Heart left ventricle (tissue), 16 donors: Measurements from ENCODE around the gene ARHGAP18. TPM values are rescaled to one million over a fixed set of nuclear protein-coding genes. Genes with fewer than 3 reads are reported as not detected.

Experiments
- ATAC-seq, 4 donors: fragments of 200-7000 bp; cut with Tn5 transposase; one replicate each; pipeline ENCODE4 v1.9.1; 2020 to 2022; ENCODE audit warnings: moderate library complexity in 4 of 4, mild to moderate bottlenecking in 3 of 4, moderate number of reproducible peaks in 1 of 4
- DNase-seq, 5 donors: peaks; one replicate each; pipeline ENCODE4 v3.0.0-alpha.2; 2020
- H3K27ac ChIP-seq, 12 donors: fragments of 200-600 bp; sonication (generic) in 4 of 12; one replicate each; pipeline versions ENCODE4 v1.5.0 to v1.8.0; 2016 to 2022; ENCODE audit warnings: mild to moderate bottlenecking in 2 of 12
- H3K27me3 ChIP-seq, 9 donors: fragments of 200-600 bp; sonication (generic) in 2 of 9; one replicate each; pipeline versions ENCODE4 v1.5.1 to v1.8.0; 2016 to 2022; ENCODE audit warnings: mild to moderate bottlenecking in 3 of 9
- H3K36me3 ChIP-seq, 9 donors: fragments of 200-600 bp; sonication (generic) in 2 of 9; one replicate each; pipeline versions ENCODE4 v1.5.0 to v1.8.0; 2018 to 2022; ENCODE audit warnings: mild to moderate bottlenecking in 2 of 9
- H3K4me1 ChIP-seq, 12 donors: fragments of 200-600 bp; sonication (generic) in 4 of 12; one replicate each; pipeline versions ENCODE4 v1.5.0 to v1.8.0; 2016 to 2022; ENCODE audit warnings: mild to moderate bottlenecking in 3 of 12
- H3K4me3 ChIP-seq, 12 donors: fragments of 200-600 bp; sonication (generic) in 4 of 12; one replicate each; pipeline versions ENCODE4 v1.5.0 to v1.8.0; 2017 to 2022; ENCODE audit warnings: mild to moderate bottlenecking in 9 of 12, moderate library complexity in 4 of 12
- H3K9me3 ChIP-seq, 12 donors: fragments of 200-600 bp; sonication (generic) in 4 of 12; one replicate each; pipeline versions ENCODE4 v1.5.0 to v1.8.0; 2016 to 2022; ENCODE audit warnings: mild to moderate bottlenecking in 1 of 12
- POLR2A ChIP-seq, 2 donors: fragments of 450-650 bp; IDR thresholded peaks; one replicate each; pipeline ENCODE4 v1.6.1; 2017; ENCODE audit warnings: antibody characterized with exemption in 2 of 2, mild to moderate bottlenecking in 2 of 2, moderate library complexity in 2 of 2
- WGBS, 4 donors: extraction: QIAGEN DNeasy Blood & Tissue Kit in 2 of 4; methylation state at CpG; one replicate each; pipeline versions ENCODE4 v1.1.5 to v1.1.7; 2013 to 2018; 5-methylcytosine and 5-hydroxymethylcytosine counted together
- intact Hi-C, 10 donors: fragments of 100-400 bp; cut with DNase I; formaldehyde crosslinking; loops; one replicate each; pipeline versions ENCODE4 v1.11.1 to v1.14.2; 2022
- polyA plus RNA-seq, 2 donors: library from polyadenylated mRNA; stranded (reverse); fragments of 200-250 nt; gene quantifications; one replicate each; pipeline ENCODE4 v1.2.3, GENCODE V29; 2013
- total RNA-seq, 9 donors: library from RNA; depleted of rRNA in 2 of 9; stranded (reverse); fragments of >200 nt in 2 of 9; fragmentation: NEBNext Ultra II Directional in 3 of 9; extraction: Animal tissue kit (Norgen Biotek cat#: 25700) in 3 of 9; gene quantifications; one replicate each; pipeline versions ENCODE4 v1.1.0 to v1.2.4, GENCODE V29; 2016 to 2023
- TF ChIP-seq, protein P1 (sequence below), 12 donors: fragments of 200-600 bp; sonication (generic) in 4 of 12; IDR thresholded peaks; one replicate each; pipeline versions ENCODE4 v1.5.0 to v1.8.0; 2018 to 2022; ENCODE audit warnings: antibody characterized with exemption in 12 of 12, mild to moderate bottlenecking in 5 of 12
- donor health status: ischemic (EF 13 %, LVEDD 7.1; RV severe dilation, severe dysfunction).
- donor health status: healthy with polysubstance abuse.
- donor health status: DM: no; HTN: yes; CAD: no.
- donor health status: DM: no; HTN: no; CAD: no.
- donor health status: ischemic (EF 25% LVEDD 6.9; RV normal size, moderate dysfunction).
- donor health status: ischemic (EF 25% LVEDD 5.7; RV mildly dilated, moderate dysfunction).
- donor health status: healthy.
- donor health status: DM: yes; HTN: yes; CAD: no.
- donor health status: ischemic (EF 35%, LVEDD 5.7; RV mildly dilated, moderate dysfunction).
- donor health status: nonischemic (EF 11% LVEDD 7.7; RV severe dilation, severe dysfunction).
- donor health status: DM: yes; HTN: yes; CAD: no.
- donor health status: PGD.
- donor health status: ischemic (EF 29% LVEDD 5.4; RV normal size, mild dysfunction).
- donor health status: nonischemic (EF 23%, LVEDD 6.1; RV moderate dilation, normal function).

The ARHGAP18 gene
- total and polyA plus RNA-seq, 11 donors, result 1.6 to 26.4 (median 3.9) TPM

DNA sequence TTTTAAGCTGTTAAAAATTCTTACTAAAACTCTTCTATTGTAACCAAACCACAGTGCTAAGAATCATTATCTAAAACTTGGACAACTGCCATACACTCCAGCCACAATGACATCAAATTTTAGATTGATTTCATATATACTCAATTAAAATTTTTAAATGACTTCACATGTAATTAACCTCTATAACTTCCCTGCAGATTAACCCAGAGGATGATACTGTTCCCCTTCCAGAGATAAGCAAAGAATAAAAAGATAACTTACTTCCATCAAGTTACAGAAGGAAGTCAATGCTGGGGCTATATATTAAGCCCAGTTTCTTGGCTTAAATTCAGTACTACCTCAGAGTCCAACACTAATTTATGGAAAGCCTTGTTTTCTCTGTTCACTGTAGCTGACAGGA lies 71.3 kb downstream of the ARHGAP18 start:
- H3K27me3 ChIP-seq, result no peaks in the 10 kb centered on the region
- intact Hi-C loops, result no loop called here
- H3K4me1 ChIP-seq, result peaks cover 0 to 39% (median 14%) of the 10 kb centered on the region in 12 donors
- H3K9me3 ChIP-seq, result no peaks in the 10 kb centered on the region
- no peak for TF ChIP-seq POLR2A (IDR thresholded peaks at IDR 0.05)
- H3K27ac ChIP-seq, result peak overlapping the region in 7 of 12 donors; percentile 2 to 49 (median 25)
- no peak overlapping the region for H3K4me3 ChIP-seq
- ATAC-seq, result no peak
- DNase-seq, result no peak
- peaks cover 0 to 39% (median 0%) of the 10 kb centered on the region in 9 donors for H3K36me3 ChIP-seq

- Histone ChIP-seq H3K27me3 (no peaks in the 10 kb centered on the region), H3K4me3 (no peak overlapping the region), H3K36me3 (peaks cover 0 to 43% (median 0%) of the 10 kb centered on the region in 9 donors), H3K4me1 (peaks cover 0 to 34% (median 14%) of the 10 kb centered on the region in 12 donors), H3K27ac (peak overlapping the region in 10 of 12 donors; percentile 2 to 49 (median 28)), H3K9me3 (no peaks in the 10 kb centered on the region)
- TF ChIP-seq, protein P1, sequence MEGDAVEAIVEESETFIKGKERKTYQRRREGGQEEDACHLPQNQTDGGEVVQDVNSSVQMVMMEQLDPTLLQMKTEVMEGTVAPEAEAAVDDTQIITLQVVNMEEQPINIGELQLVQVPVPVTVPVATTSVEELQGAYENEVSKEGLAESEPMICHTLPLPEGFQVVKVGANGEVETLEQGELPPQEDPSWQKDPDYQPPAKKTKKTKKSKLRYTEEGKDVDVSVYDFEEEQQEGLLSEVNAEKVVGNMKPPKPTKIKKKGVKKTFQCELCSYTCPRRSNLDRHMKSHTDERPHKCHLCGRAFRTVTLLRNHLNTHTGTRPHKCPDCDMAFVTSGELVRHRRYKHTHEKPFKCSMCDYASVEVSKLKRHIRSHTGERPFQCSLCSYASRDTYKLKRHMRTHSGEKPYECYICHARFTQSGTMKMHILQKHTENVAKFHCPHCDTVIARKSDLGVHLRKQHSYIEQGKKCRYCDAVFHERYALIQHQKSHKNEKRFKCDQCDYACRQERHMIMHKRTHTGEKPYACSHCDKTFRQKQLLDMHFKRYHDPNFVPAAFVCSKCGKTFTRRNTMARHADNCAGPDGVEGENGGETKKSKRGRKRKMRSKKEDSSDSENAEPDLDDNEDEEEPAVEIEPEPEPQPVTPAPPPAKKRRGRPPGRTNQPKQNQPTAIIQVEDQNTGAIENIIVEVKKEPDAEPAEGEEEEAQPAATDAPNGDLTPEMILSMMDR (IDR thresholded peaks at IDR 0.05), result no peak
- no peak for TF ChIP-seq POLR2A (IDR thresholded peaks at IDR 0.05)
- 25 to 35% (median 30%) methylated on average over 8 of the region's 8 CpGs for WGBS, 4 donors
- intact Hi-C loops, result no loop called here
- peak in 2 of 4 donors; percentile 12 to 69 for ATAC-seq
- no peak for DNase-seq
Observed at GRCh38 chr6:129638055-129638684, 71.8 kb downstream of the ARHGAP18 start.

DNA sequence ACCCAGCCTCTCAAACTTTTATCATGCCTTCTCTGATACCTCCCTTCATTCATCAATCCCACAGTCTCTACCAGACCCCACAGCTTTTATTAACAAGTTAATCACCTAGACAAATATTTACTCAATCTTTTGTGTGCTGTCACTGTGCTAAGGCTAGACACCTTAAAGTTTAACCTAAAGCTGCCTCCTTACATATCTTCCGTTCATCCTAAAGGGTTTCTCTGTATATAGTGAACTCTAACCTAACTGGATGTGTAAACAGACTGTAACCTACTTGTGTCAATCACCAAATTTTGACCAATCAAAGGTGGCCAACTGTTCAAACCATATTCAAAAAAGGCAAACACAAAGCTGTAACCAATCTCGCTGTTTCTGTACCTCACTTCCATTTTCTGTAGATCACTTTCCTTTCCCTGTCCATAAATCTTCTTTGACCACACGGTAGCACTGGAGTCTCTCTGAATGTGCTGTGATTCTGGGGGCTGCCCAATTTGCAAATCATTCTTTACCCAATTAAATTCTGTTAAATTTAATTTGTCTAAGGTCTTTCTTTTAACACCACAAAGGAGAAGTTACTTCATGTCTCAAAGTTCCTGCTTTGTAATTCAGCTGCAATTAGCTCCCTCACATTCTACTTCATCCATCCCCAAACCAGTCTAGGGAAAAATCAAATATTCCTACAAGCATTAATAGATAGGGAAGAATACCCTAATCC lies 72.5 kb downstream of the ARHGAP18 start:
- 87 to 95% (median 90%) methylated on average over 3 of the region's 3 CpGs for WGBS, 4 donors
- H3K27ac ChIP-seq, result peak overlapping the region in 10 of 12 donors; percentile 2 to 49 (median 28)
- ATAC-seq, result no peak
- H3K4me1 ChIP-seq, result peaks cover 0 to 34% (median 14%) of the 10 kb centered on the region in 12 donors
- H3K36me3 ChIP-seq, result peaks cover 0 to 43% (median 0%) of the 10 kb centered on the region in 9 donors
- H3K27me3 ChIP-seq, result no peaks in the 10 kb centered on the region
- no peak for DNase-seq
- H3K9me3 ChIP-seq, result no peaks in the 10 kb centered on the region
- TF ChIP-seq POLR2A (IDR thresholded peaks at IDR 0.05), result no peak
- TF ChIP-seq, protein P1 (IDR thresholded peaks at IDR 0.05), result no peak
- H3K4me3 ChIP-seq, result no peak overlapping the region
- intact Hi-C loops, result no loop called here

GRCh38 chr6:129635396-129636130 lies 74.4 kb downstream of the ARHGAP18 start:
- H3K4me3 ChIP-seq, result no peak overlapping the region
- peaks cover 0 to 51% (median 0%) of the 10 kb centered on the region in 9 donors for H3K36me3 ChIP-seq
- WGBS, 4 donors, result 68 to 93% (median 87%) methylated on average over 3 of the region's 3 CpGs
- peak; percentile 26 to 78 (median 50) for ATAC-seq
- peak in 1 of 5 donors; percentile 26 for DNase-seq
- no peaks in the 10 kb centered on the region for H3K9me3 ChIP-seq
- H3K4me1 ChIP-seq, result peaks cover 0 to 34% (median 14%) of the 10 kb centered on the region in 12 donors
- H3K27ac ChIP-seq, result peak overlapping the region in 7 of 12 donors; percentile 4 to 54 (median 15)
- TF ChIP-seq, protein P1 (IDR thresholded peaks at IDR 0.05), result no peak
- no peak for TF ChIP-seq POLR2A (IDR thresholded peaks at IDR 0.05)
- H3K27me3 ChIP-seq, result no peaks in the 10 kb centered on the region
- intact Hi-C loops, result no loop called here
